KOPT-K1 (cell line): ENCODE data around the gene PRTFDC1.

Experiments
- H3K27ac ChIP-seq: fragments of 200-600 bp; sonication (generic); 2 replicates; pipeline ENCODE4 v1.5.1; 2016; ENCODE audit warnings: antibody characterized with exemption, mild to moderate bottlenecking, low read depth, low read length; ENCODE audit not compliant: poor library complexity, severe bottlenecking
- H3K36me3 ChIP-seq: fragments of 200-600 bp; sonication (generic); 2 replicates; pipeline ENCODE4 v1.5.1; 2017; ENCODE audit warnings: antibody characterized with exemption, mild to moderate bottlenecking, low read length, moderate library complexity; ENCODE audit not compliant: insufficient read depth
- H3K9me3 ChIP-seq: fragments of 200-600 bp; sonication (generic); 2 replicates; pipeline ENCODE4 v1.5.1; 2017; ENCODE audit warnings: antibody characterized with exemption, low read length, mild to moderate bottlenecking; ENCODE audit not compliant: insufficient read depth, poor library complexity, severe bottlenecking

PRTFDC1 gene

GRCh38 chr10:24869354-24870015 lies 82.9 kb downstream of the PRTFDC1 start:
- Histone ChIP-seq H3K9me3 (peaks cover under 1% of the 10 kb centered on the region), H3K36me3 (no peaks in the 10 kb centered on the region), H3K27ac (no peak overlapping the region)

- H3K27ac ChIP-seq: no peak overlapping the region
- no peaks in the 10 kb centered on the region for H3K36me3 ChIP-seq
Measured at GRCh38 chr10:24866604-24867583, 85.5 kb downstream of the PRTFDC1 start.

GRCh38 chr10:24865783-24866182 lies 86.6 kb downstream of the PRTFDC1 start:
- Histone ChIP-seq H3K36me3 (no peaks in the 10 kb centered on the region), H3K27ac (no peak overlapping the region), H3K9me3 (no peaks in the 10 kb centered on the region)

More at GRCh38 chr10:24866604-24867583, 85.5 kb downstream of the PRTFDC1 start:
- no peaks in the 10 kb centered on the region for H3K9me3 ChIP-seq

- H3K9me3 ChIP-seq: no peaks in the 10 kb centered on the region
- H3K27ac ChIP-seq: no peak overlapping the region
- no peaks in the 10 kb centered on the region for H3K36me3 ChIP-seq
Measured at GRCh38 chr10:24862589-24862988, 89.8 kb downstream of the PRTFDC1 start.

DNA sequence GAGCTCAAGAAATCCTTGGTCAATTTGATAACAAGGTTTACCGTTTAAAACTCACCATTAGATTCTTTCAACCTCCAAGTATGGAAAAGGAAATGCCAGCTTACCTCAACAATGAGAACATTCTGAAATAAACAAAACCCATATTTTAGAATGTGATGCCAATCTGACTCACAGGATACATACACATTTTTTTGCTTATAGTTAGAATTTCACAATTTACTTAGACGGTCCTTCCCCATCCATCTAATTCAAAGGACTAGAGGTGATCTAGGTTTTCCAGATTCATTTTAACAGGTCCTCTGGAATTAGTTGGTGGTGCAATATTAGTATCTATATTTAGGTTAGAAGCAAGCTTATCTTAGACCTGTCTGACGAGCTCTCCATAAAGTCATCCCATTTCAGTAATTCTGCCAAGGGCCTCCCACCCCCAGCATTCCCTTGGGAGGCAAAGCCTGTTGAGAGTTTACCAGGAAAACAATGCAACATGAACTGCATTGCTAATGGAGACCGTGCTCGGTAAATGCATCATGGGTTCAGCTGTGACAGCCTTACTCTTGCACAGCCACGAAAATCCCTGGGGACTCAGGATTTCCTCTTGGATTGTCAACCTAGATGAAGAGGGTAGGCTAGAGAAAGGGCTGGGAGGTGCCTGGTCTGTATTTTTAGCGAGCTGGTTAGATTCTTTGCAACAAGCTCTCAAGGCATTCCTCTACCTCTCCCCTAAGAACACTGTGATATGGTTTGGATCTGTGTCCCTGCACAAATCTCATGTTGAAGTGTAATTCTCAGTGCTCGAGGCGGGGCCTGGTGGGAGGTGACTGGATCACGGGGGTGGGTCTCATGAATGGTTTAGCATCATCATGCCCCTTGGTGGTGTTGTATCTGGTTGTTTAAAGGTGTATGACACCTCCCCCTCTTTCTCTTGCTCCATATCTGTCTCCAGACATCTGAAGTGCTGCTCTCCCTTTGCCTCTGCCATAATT lies 93.8 kb downstream of the PRTFDC1 start:
- no peaks in the 10 kb centered on the region for H3K36me3 ChIP-seq
- H3K27ac ChIP-seq: no peak overlapping the region
- H3K9me3 ChIP-seq: no peaks in the 10 kb centered on the region

GRCh38 chr10:24857031-24857725 lies 95.2 kb downstream of the PRTFDC1 start:
- H3K27ac ChIP-seq: no peak overlapping the region
- no peaks in the 10 kb centered on the region for H3K9me3 ChIP-seq
- no peaks in the 10 kb centered on the region for H3K36me3 ChIP-seq

GRCh38 chr10:24854256-24854655 lies 98.2 kb downstream of the PRTFDC1 start:
- H3K9me3 ChIP-seq: no peaks in the 10 kb centered on the region
- no peak overlapping the region for H3K27ac ChIP-seq
- H3K36me3 ChIP-seq: no peaks in the 10 kb centered on the region

- Histone ChIP-seq H3K9me3 (no peaks in the 10 kb centered on the region), H3K27ac (no peak overlapping the region)
Measured at GRCh38 chr10:24853661-24854060, 98.7 kb downstream of the PRTFDC1 start.

GRCh38 chr10:24851629-24852028 lies 100.8 kb downstream of the PRTFDC1 start:
- no peaks in the 10 kb centered on the region for H3K36me3 ChIP-seq
- no peaks in the 10 kb centered on the region for H3K9me3 ChIP-seq
- H3K27ac ChIP-seq: peak overlapping the region; percentile 47

More at GRCh38 chr10:24853661-24854060, 98.7 kb downstream of the PRTFDC1 start:
- no peaks in the 10 kb centered on the region for H3K36me3 ChIP-seq

GRCh38 chr10:24850727-24851296 lies 101.6 kb downstream of the PRTFDC1 start:
- no peaks in the 10 kb centered on the region for H3K9me3 ChIP-seq
- H3K36me3 ChIP-seq: no peaks in the 10 kb centered on the region
- H3K27ac ChIP-seq: no peak overlapping the region

DNA sequence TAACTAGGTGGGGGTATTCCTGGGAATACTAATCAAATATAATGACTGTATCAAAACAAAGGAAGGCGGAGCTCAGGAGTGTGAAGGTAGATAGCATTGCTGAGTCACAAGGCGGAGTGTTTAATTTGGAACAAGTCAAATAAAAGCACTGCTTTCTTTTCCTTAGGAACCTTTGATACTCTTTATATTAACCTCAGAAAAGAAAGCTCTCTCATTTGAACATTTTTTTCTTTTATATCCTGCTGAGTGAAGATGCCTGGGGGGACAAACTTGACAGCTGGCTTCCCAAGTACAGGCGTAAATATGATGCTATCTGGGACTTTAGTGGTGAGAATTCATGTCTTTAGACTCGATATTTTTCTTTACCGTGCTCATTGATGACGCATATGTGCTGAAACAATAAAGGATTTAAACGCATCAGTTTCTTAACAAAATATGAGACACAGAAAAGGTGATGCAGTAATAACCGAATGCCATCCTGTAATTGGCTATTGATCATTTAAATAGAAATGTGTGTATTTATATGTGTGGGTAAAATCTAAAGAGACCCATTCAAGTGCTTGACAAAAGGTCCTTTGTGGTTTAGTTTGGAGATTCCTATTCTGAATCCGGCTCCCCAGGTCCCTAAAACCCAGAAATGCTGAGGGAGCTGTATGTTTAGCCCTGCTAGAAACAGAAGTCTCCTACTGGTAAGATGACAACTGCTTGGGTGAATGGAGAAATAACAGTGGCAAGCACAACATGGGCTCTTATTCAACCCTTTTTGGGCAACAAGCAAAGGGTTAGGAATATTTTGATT lies 102.7 kb downstream of the PRTFDC1 start:
- Histone ChIP-seq H3K27ac (no peak overlapping the region), H3K9me3 (no peaks in the 10 kb centered on the region), H3K36me3 (no peaks in the 10 kb centered on the region)

GRCh38 chr10:24849051-24849450 lies 103.4 kb downstream of the PRTFDC1 start:
- Histone ChIP-seq H3K36me3 (no peaks in the 10 kb centered on the region), H3K27ac (no peak overlapping the region), H3K9me3 (no peaks in the 10 kb centered on the region)

GRCh38 chr10:24848195-24848594 lies 104.2 kb downstream of the PRTFDC1 start:
- Histone ChIP-seq H3K9me3 (no peaks in the 10 kb centered on the region), H3K36me3 (no peaks in the 10 kb centered on the region), H3K27ac (no peak overlapping the region)
